Lower leg skin (tissue), 4 donors: Measurements from ENCODE around the gene TRMT2A. TPM values are rescaled to one million over a fixed set of nuclear protein-coding genes. Genes with fewer than 3 reads are reported as not detected.

Experiments
- DNase-seq, 2 donors: peaks; one replicate each; pipeline ENCODE4 v3.0.0-alpha.2; 2019; ENCODE audit warnings: low spot score in 2 of 2
- H3K4me3 ChIP-seq: fragments of 200-600 bp; sonication (generic); 2 replicates; pipeline ENCODE4 v1.5.1; 2017; ENCODE audit warnings: mild to moderate bottlenecking, low read depth; ENCODE audit not compliant: poor library complexity, severe bottlenecking
- CTCF ChIP-seq, 3 donors: fragments of 450-650 bp; IDR thresholded peaks; one replicate each; pipeline ENCODE4 v1.5.1; 2016; ENCODE audit warnings: antibody characterized with exemption in 3 of 3, mild to moderate bottlenecking in 3 of 3, moderate library complexity in 2 of 3
- POLR2A ChIP-seq, 2 donors: fragments of 450-650 bp; IDR thresholded peaks; one replicate each; pipeline ENCODE4 v1.6.1; 2016 to 2017; ENCODE audit warnings: antibody characterized with exemption in 2 of 2, mild to moderate bottlenecking in 1 of 2, moderate library complexity in 1 of 2
- WGBS, 2 donors: methylation state at CpG; one replicate each; pipeline ENCODE4 v1.1.5; 2018; 5-methylcytosine and 5-hydroxymethylcytosine counted together
- intact Hi-C: fragments of 100-400 bp; cut with DNase I; formaldehyde crosslinking; loops from one replicate; pipeline ENCODE4 v1.15.0; 2023; ENCODE audit warnings: low total_unique reads
- total RNA-seq, 4 donors: library from RNA; depleted of rRNA; stranded (reverse); fragments of >200 nt; gene quantifications; one replicate each; pipeline ENCODE4 v1.1.0, GENCODE V29; 2016

The TRMT2A gene
- total RNA-seq, 4 donors from 2014 or later = 41.6 to 97.5 (median 52.8) TPM

- TF ChIP-seq CTCF (IDR thresholded peaks at IDR 0.05) (no peak), POLR2A (IDR thresholded peaks at IDR 0.05) (no peak)
- H3K4me3 ChIP-seq = no peak overlapping the region
- DNase-seq = no peak
- intact Hi-C loops = no loop called here
- 88 to 91% methylated on average over 4 of the region's 4 CpGs for whole genome bisulfite sequencing, 2 donors
Measured at GRCh38 chr22:20151276-20151588, 34.2 kb upstream of the TRMT2A start.

- WGBS, 2 donors = 73% methylated on average over 7 to 10 of the region's 14 CpGs
- no peak within 1 kb of the TSS for H3K4me3 ChIP-seq
- TF ChIP-seq CTCF (IDR thresholded peaks at IDR 0.05) (no peak), POLR2A (IDR thresholded peaks at IDR 0.05) (no peak)
- no peak for DNase-seq
- intact Hi-C loops = no loop called here
Measured at GRCh38 chr22:20150381-20151275, 33.6 kb upstream of the TRMT2A start, which contains the start of gene CCDC188. Gene CCDC188 (minus strand): TSS chr22:20151055. CDS start chr22:20150986, 69 bp downstream.

- TF ChIP-seq POLR2A (IDR thresholded peaks at IDR 0.05) (no peak), CTCF (IDR thresholded peaks at IDR 0.05) (no peak)
- H3K4me3 ChIP-seq = no peak overlapping the region
- WGBS, 2 donors = 66 to 68% methylated on average over 24 to 28 of the region's 32 CpGs
- intact Hi-C loops = no loop called here
- no peak for DNase-seq
Measured at GRCh38 chr22:20149257-20150250, 32.5 kb upstream of the TRMT2A start.

GRCh38 chr22:20148414-20148813 is 31.4 kb upstream of the TRMT2A start:
- TF ChIP-seq POLR2A (IDR thresholded peaks at IDR 0.05) = no peak
- TF ChIP-seq CTCF (IDR thresholded peaks at IDR 0.05) = no peak
- WGBS, 2 donors = 68 to 85% methylated on average over 5 to 7 of the region's 18 CpGs
- intact Hi-C loops = no loop called here
- no peak for DNase-seq
- no peak overlapping the region for H3K4me3 ChIP-seq

- TF ChIP-seq POLR2A (IDR thresholded peaks at IDR 0.05) = no peak
- no peak overlapping the region for H3K4me3 ChIP-seq
- DNase-seq = no peak
- intact Hi-C loops = no loop called here
- 77 to 78% methylated on average over 12 of the region's 14 CpGs for WGBS, 2 donors
Measured at GRCh38 chr22:20147237-20147988, 30.4 kb upstream of the TRMT2A start.
